NCI-H187 treated with DMSO at 0.1 percent for 48 hours (cell line): Measurements from ENCODE around the gene GNL1.

Experiments used
- DNase-seq: peaks from one replicate; lab custom pipeline; 2025; lab: John Stamatoyannopoulos, UW

GNL1 gene

DNA sequence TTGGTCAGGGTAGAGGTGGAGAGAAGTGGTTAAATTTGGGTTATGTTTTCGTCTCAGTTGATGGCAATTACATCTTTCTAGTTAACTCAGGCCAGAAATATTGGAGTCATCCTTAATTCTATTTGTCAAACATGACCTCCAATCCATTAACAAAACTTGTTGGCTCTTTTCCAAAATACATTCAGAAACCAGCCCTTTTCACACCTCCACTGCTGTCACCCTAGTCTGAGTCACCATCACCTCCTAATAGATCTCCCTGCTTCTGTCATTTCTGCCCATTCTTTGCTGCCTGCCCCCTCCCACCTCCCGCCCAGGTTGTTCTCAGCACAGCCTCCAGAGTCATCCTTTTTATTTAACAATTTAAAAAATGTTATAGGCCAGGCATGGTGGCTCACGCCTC, 12.0 kb upstream of the GNL1 start:
- DNase-seq = no peak

DNA sequence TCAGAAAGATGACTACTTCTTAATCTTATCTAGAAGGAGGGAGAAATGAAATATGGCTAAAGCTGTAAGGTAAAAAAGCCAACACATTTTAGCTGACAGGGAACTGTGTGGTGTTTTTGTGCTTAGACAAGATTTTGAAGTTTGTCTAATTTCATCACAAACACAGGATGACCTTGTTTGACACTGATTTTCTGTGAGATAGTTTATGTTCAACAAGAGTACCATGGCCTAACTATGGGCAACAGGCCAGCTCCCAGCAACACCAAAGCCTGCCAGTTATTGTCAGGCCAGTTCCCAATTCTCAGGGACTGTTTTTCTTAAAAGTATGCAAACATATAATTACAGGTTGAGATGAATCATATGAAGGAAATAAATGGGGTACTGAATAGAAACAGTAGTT, 9.5 kb upstream of the GNL1 start:
- no peak for DNase-seq

DNA sequence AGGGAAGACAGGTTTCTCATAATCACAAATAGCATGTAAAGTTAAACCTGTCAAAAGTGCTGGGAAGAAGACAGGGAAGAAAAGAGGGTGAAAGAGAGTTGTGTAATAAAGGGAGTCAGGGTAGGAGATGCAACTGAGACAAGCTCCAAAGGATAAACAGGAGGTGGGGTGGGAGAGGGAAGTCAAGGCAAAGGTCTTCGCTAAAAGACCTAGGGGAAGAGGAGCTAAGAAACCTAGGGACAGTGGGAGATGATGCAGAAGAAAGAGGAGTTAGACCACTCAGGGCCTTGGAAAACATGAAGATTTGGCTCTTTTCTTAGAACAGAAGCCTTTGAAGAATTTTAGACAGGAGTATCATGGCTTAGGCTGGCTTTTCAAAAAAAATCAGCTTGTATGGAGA, 7.8 kb upstream of the GNL1 start:
- DNase-seq = no peak

- no peak for DNase-seq
These were observed 6.5 kb upstream of the GNL1 start for GRCh38 chr6:30562470-30563425.

DNA sequence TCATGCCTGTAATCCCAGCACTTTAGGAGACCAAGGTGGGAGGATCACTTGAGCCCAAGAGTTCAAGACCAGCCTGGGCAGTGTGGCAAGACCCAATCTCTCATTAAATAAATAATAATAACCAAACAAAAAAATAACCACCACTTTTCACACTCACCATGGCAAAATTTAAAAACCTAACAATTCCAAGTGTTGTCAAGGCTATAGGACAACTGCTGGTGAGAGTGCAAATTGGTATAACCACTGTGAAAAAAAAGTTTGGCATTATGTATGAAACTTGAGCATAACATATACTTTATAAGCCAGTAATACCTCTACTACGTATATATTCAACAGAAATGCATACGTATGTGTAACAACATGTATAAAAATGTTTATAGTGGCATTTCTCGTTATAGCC, 4.6 kb upstream of the GNL1 start:
- DNase-seq = no peak

- DNase-seq = no peak
These were observed 1.3 kb upstream of the GNL1 start for GRCh38 chr6:30557683-30557981.

DNA sequence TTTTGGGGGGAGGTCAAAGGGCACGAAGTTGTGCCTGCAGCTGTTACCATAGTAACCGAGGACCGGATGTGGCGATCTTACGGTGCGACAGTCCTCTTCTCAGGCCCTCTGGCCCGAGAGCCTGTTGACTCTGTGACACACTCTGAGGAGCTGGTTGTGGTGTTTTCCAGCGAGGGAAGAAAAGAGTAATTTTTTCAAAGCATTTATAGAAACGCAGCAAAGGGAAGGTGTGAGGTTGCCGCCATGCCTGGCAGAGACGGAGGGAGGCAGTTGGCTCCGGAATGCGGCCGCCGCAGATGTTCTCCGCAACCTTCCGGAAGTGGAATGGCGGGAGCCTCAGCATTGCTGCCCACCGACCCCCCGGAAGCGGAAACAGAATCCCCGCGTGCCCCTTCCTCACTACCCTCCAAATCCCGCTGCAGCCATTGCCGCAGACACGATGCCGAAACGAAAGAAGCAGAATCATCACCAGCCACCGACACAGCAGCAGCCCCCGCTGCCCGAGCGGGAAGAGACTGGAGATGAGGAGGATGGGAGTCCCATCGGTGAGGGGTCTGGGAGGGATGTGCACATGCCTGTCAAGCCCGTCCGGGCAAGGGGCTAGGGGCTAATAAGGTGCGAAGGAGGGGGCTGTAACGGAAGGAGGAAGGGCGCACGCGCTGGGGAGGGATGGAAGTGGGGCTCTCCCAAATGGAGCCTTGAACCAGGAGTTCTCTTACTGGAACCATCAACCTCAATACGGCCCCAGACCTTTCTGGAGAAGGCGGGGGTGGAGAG, 805 bp upstream of the GNL1 start, which contains the start of gene PRR3:
TSS of gene PRR3 (plus strand) at position 390 of the 777 bp plus-strand sequence. CDS start at position 440, 50 bp downstream.
- peak; percentile 28 for DNase-seq

GRCh38 chr6:30555816-30556065, 548 bp downstream of the GNL1 start:
- DNase-seq = no peak

GRCh38 chr6:30554962-30555815, 1.1 kb downstream of the GNL1 start:
- DNase-seq = no peak

- no peak for DNase-seq
These were observed 1.9 kb downstream of the GNL1 start for GRCh38 chr6:30554404-30554803.

- no peak for DNase-seq
These were observed 7.9 kb downstream of the GNL1 start for GRCh38 chr6:30548375-30548774.

- DNase-seq = no peak
These were observed 8.8 kb downstream of the GNL1 start for GRCh38 chr6:30547454-30547853.

DNA sequence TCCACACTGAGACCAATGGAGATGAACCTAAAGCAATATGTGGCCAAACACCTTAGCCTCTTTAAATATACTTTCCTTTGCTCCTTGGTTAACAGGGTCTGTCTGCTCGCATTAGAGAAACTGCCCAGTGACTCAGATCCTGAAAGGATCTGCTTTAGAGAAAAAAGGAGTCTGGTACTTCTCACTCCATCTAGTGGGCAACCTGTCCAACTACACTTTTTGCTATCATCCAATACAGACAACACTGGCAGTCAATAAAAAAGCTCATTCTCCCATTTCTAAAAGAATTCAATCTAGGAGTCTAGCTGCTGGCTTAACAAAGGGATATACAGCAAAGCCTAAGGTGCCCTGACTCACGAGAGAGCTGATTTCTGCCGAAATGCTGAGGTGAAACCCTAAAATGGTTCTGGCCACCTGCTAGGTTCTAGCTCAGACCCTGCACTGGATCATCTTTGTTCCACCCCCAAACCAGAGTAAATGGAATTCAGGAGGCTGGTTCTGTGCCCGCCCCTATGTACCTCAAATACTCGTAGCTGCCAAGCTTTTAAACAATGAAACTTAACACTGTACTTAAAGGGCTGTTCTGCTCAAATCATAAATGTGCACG, 11.5 kb downstream of the GNL1 start:
- no peak for DNase-seq

- DNase-seq = no peak
These were observed 12.5 kb downstream of the GNL1 start for GRCh38 chr6:30543821-30544220.

DNA sequence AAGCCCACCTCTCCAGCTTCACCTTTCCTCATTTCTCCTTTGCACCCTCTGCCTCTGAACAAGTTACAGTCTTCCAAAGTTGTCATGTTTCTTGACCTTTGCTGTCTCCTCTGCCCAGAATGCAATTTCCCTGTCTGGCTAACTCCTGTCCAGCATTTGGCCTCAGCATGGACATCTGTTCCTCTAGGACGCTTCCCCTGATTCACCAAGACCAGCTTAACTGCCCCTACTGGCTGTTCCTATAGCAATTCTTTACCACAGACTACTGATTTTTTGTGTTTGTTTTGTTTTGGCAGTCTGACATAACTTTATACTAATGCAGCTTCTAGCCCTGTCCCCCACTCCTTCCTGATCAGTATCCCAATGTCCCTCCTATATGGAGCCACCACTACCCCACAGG, 13.4 kb downstream of the GNL1 start:
- DNase-seq = no peak

DNA sequence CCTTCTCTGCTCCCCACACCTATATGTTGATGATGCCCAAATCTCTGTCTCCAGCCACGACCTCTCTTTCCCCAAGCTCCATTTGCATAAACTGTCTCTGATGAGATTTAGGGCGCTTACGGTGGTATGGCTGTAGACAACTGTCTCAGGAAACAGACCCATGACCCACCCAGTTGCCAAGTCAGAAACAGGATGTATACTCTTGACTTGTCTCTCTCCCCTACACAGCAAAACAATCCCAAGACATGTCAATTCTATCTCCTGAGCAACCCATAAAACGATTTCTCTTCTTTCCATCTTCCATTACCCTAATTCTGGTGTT, 13.9 kb downstream of the GNL1 start:
- DNase-seq = no peak

DNA sequence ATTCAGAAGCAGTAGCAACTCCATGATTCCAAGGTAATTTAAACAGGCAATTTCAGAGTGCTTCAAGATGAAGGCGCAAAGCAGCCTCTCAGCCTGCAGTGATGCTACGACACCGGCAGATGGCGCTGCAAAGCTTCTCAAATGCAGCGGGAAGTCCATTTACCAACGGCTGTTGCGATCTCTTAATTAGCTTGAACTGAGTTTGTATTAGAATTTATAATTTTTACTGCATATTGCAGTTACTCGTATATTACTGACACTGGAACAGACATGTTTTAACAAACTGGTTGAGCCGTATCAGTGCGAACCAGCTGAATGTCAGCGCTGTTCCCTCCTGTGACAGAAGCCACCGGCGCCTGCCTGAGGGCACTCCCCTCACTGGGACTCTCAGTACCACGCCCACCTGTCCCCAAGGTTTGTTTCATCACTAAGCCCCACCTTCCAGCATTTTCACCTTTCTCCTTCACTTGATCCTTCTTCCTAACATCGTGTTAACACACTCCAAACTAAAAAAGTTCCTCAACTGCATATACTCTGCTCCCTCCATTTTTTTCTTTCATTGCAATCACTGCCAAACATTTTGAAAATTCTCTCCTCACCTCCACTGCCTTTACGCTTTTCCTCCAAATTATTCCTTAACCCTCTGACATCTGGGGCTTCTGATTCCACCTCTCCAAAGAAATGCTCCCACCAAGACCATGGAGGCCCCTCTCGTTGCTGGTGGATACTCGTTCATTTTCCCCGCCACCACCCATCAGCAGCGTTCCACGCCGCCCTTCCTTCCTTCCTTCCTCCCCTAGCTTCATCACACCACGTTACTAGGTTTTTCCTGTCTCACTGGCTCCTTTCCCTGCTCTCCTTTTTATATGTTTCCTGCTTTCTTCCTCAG, 14.5 kb downstream of the GNL1 start:
- peak; percentile 3 for DNase-seq

DNA sequence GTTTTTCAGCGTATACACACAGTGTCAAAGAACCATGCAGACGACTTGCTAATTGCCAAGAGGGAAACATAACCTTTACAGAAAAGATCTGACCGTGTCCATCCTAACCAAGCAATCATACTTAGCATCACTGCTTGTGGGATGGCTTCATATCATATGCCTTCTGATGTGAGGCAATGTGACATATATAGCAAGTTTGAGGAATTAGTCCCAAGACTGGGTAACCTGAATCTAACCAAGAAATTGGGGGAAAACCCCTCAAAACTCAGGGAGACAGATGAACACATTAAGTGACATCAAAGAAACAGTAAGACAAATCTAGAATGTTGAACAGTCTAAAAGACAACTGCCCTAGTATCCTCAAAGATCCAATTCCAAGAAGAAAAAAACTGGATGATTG, 18.4 kb downstream of the GNL1 start:
- DNase-seq = no peak

DNA sequence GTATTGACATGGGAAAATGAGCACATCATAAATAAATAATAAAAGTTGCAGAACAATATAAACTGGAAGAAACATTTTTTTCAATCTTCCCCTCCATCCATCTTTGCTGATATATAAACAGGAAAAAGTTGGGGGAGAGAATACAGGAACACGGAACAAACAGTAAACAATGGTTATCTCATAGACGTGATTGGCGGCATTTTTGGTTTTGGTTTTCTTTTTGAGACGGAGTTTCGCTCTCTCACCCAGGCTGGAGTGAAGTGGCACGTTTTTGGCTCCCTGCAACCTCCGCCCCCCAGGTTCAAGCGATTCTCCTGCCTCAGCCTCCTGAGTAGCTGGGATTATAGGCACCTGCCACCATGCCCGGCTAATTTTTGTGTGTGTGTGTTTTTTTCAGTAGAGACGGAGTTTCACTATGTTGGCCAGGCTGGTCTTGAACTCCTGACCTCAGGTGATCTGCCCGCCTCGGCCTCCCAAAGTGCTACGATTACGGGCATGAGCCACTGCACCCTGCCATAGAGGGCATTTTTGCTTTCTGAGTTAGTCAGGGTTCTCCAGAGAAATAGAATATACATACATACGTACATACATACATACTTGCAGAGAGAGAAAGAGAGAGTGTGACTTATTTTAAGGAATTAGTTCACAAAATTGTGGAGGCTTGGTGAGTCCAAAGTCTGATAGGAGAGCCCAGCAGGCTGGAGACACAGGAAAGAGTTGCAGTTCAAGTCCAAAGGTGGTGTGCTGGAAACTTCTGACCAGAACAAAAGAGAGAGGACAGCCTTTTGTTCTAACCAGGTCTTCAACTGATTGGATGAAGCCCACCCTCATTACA, 22.6 kb downstream of the GNL1 start:
- DNase-seq = no peak

DNA sequence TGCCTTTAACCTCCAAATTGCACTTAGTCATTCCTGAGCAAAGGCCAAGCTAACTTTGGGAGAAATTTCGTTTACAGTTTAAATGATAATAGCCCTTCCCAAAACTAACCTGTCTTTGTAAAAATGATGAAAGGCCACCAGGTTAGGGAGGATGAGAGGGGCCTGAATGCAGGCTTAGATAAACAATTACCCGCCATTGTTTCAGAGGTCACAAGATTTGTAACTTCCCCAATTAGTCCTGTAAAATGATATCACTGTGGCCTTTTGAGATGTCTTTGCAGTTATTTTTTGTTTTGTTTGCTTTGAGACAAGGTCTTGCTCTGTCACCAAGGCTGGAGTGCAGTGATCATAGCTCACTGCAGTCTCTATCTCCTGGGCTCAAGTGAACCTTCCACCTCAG, 26.3 kb downstream of the GNL1 start:
- no peak for DNase-seq
